PC-3 (cell line): ENCODE data around the gene PRKAR2A. TPM values are rescaled to one million over a fixed set of nuclear protein-coding genes. Genes with fewer than 3 reads are reported as not detected.
"Not testable (repeated sequence)": the region's sequence is repeated elsewhere in the genome, so short reads cannot be mapped to it uniquely, and the experiment has no call there.

ENCODE experiments used
- ATAC-seq: fragments of 200-7000 bp; cut with Tn5 transposase; 2 replicates; pipeline ENCODE4 v1.9.1; 2020; ENCODE audit warnings: mild to moderate bottlenecking, moderate library complexity
- BruUV-seq: library from RNA; stranded (reverse); fragments of 400-500 nt; replicated peaks from 2 replicates; lab custom pipeline; 2021; lab: Mats Ljungman, UMichigan
- CTCF ChIA-PET: fragments of 300-600 bp; sonication (Branson Sonifier 250); formaldehyde crosslinking; loops from one replicate; lab custom pipeline; 2022; ENCODE audit warnings: antibody characterized with exemption; lab: Charles Lee
- POLR2A ChIA-PET: fragments of 300-600 bp; sonication (Branson Sonifier 250); formaldehyde crosslinking; loops from one replicate; lab custom pipeline; 2022; ENCODE audit warnings: antibody characterized with exemption; ENCODE audit not compliant: unreplicated experiment; lab: Charles Lee
- DNase-seq: peaks from one replicate; pipeline ENCODE4 v3.0.0-alpha.2; 2015
- H2AFZ ChIP-seq: fragments of 300-600 bp; sonication (generic); 2 replicates; pipeline ENCODE4 v1.6.0; 2016; ENCODE audit warnings: antibody characterized with exemption, low read length
- H3F3A ChIP-seq: fragments of 300-600 bp; sonication (generic); one replicate; pipeline ENCODE4 v1.6.0; 2017; ENCODE audit warnings: antibody characterized with exemption, low read length, control low read depth, mild to moderate bottlenecking; ENCODE audit not compliant: unreplicated experiment
- H3K27ac ChIP-seq: fragments of 300-600 bp; sonication (generic); 2 replicates; pipeline ENCODE4 v1.5.1; 2016; ENCODE audit warnings: mild to moderate bottlenecking, low read length
- H3K27me3 ChIP-seq: fragments of 300-600 bp; sonication (generic); 2 replicates; pipeline ENCODE4 v1.6.1; 2016; ENCODE audit warnings: low read length, mixed read lengths
- H3K36me3 ChIP-seq: fragments of 300-600 bp; sonication (generic); 2 replicates; pipeline ENCODE4 v1.6.1; 2016; ENCODE audit warnings: low read depth, mixed run types, low read length, mixed read lengths
- H3K4me1 ChIP-seq: fragments of 300-600 bp; sonication (generic); 2 replicates; pipeline ENCODE4 v1.5.1; 2016; ENCODE audit warnings: low read length; ENCODE audit not compliant: insufficient read depth
- H3K4me2 ChIP-seq: fragments of 300-600 bp; sonication (generic); 2 replicates; pipeline ENCODE4 v1.6.0; 2016; ENCODE audit warnings: low read length
- H3K4me3 ChIP-seq: fragments of 300-600 bp; sonication (generic); 2 replicates; pipeline ENCODE4 v1.5.1; 2016; ENCODE audit warnings: mild to moderate bottlenecking, low read length, mixed read lengths
- H3K79me2 ChIP-seq: fragments of 300-600 bp; sonication (generic); 2 replicates; pipeline ENCODE4 v1.6.1; 2017; ENCODE audit warnings: low read length, mixed read lengths
- H3K9ac ChIP-seq: fragments of 300-600 bp; sonication (generic); 2 replicates; pipeline ENCODE4 v1.6.0; 2016; ENCODE audit warnings: mild to moderate bottlenecking, low read length
- H3K9me2 ChIP-seq: fragments of 300-600 bp; sonication (generic); replicated peaks from 2 replicates; pipeline ENCODE4 v1.6.1; 2016; ENCODE audit warnings: mixed run types, low read length, mixed read lengths
- H3K9me3 ChIP-seq: fragments of 300-600 bp; sonication (generic); 2 replicates; pipeline ENCODE4 v1.6.1; 2016; ENCODE audit warnings: low read length, mixed read lengths
- H4K20me1 ChIP-seq: fragments of 300-600 bp; sonication (generic); 2 replicates; pipeline ENCODE4 v1.6.1; 2016; ENCODE audit warnings: low read length, mixed read lengths
- EZH2 ChIP-seq: fragments of 300-600 bp; sonication (generic); IDR thresholded peaks from one replicate; pipeline ENCODE4 v1.6.1; 2017; ENCODE audit warnings: antibody characterized with exemption, mild to moderate bottlenecking, low read length; ENCODE audit not compliant: unreplicated experiment
- EZH2phosphoT487 ChIP-seq: fragments of 300-600 bp; sonication (generic); IDR thresholded peaks from 2 replicates; pipeline ENCODE4 v1.6.1; 2018; ENCODE audit warnings: mild to moderate bottlenecking, antibody characterized with exemption, low read length, borderline replicate concordance
- intact Hi-C: fragments of 100-400 bp; cut with micrococcal nuclease; formaldehyde crosslinking; loops from 2 replicates; pipeline ENCODE4 v1.9.0; 2023
- total RNA-seq: library from RNA; depleted of rRNA; stranded (reverse); fragments of >200 nt; gene quantifications from 2 replicates; pipeline ENCODE4 v1.2.3, GENCODE V29; 2014
- TF ChIP-seq, protein P1 (sequence below): fragments of 300-600 bp; sonication (generic); conservative IDR thresholded peaks from 2 replicates; pipeline ENCODE4 v1.5.1; 2017; ENCODE audit warnings: antibody characterized with exemption, low read depth, mild to moderate bottlenecking, low read length

PRKAR2A gene
- total RNA-seq, 1 experiment from 2014 or later = 68.1 TPM

DNA sequence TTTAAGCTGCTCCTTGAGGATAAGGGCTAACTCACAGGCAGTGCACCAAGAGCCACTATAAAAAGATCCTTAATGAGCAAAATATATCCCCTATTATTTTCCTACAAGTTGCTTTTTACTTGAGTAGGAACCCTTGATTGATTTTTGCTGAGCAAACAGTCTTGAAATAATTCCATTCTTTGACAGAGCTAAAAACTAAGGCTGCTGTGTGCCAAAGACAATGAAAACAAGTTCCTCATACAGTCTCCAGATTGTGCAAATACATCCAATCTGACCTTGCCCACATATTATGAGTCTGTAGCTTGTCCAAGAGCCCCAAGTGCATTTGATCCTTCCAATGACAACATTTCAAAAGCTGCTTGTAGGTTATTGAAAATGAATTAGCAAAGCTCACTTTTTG lies 15.0 kb downstream of the PRKAR2A start:
- no peak for TF ChIP-seq EZH2
- TF ChIP-seq, protein P1, sequence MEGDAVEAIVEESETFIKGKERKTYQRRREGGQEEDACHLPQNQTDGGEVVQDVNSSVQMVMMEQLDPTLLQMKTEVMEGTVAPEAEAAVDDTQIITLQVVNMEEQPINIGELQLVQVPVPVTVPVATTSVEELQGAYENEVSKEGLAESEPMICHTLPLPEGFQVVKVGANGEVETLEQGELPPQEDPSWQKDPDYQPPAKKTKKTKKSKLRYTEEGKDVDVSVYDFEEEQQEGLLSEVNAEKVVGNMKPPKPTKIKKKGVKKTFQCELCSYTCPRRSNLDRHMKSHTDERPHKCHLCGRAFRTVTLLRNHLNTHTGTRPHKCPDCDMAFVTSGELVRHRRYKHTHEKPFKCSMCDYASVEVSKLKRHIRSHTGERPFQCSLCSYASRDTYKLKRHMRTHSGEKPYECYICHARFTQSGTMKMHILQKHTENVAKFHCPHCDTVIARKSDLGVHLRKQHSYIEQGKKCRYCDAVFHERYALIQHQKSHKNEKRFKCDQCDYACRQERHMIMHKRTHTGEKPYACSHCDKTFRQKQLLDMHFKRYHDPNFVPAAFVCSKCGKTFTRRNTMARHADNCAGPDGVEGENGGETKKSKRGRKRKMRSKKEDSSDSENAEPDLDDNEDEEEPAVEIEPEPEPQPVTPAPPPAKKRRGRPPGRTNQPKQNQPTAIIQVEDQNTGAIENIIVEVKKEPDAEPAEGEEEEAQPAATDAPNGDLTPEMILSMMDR = no peak
- TF ChIP-seq EZH2phosphoT487 = no peak
- Histone ChIP-seq H3K9me2 (no peaks in the 10 kb centered on the region), H3K4me1 (no peaks in the 10 kb centered on the region), H3K9ac (no peak overlapping the region), H3K36me3 (peaks cover 4% of the 10 kb centered on the region; the same call in 1 of the 2 replicates), H3K27ac (no peak overlapping the region), H3K79me2 (peaks cover 68% of the 10 kb centered on the region), H3F3A (no peaks in the 10 kb centered on the region), H3K27me3 (no peaks in the 10 kb centered on the region), H3K4me2 (no peak overlapping the region), H3K9me3 (no peaks in the 10 kb centered on the region), H3K4me3 (no peak overlapping the region), H2AFZ (no peak overlapping the region), H4K20me1 (no peaks in the 10 kb centered on the region)
- CTCF ChIA-PET = no interaction called here
- BruUV-seq = no TSS peak
- POLR2A ChIA-PET = interaction anchor here (0.6 kb wide), 1 partner anchor 116 kb away, joined by 3 read pairs; the partner anchor contains the start of gene IP6K2
- intact Hi-C loops = no loop called here
- no peak for ATAC-seq
- no peak for DNase-seq

DNA sequence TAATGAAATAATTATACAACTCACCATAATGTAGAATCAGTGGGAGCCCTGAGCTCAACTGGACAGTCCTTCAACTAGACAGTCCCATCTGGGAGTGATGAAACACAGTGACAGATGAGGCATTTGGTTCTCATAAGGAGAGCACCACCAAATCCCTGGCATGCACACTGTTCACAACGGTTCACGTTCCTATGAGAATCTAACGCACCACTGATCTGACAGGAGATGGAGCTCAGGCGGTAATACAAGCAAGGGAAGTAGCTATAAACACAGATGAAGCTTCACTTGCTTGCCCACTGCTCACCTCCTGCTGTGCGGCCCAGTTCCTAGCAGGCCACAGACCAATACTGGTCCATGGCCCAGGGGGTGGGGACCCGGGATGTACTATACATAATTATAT lies 17.0 kb downstream of the PRKAR2A start:
- Histone ChIP-seq H3K9ac (no peak overlapping the region), H3K27ac (no peak overlapping the region), H3K9me2 (no peaks in the 10 kb centered on the region), H2AFZ (no peak overlapping the region), H3K27me3 (no peaks in the 10 kb centered on the region), H3F3A (no peaks in the 10 kb centered on the region), H3K36me3 (peaks cover 1% of the 10 kb centered on the region; the same call in 1 of the 2 replicates), H3K4me2 (no peak overlapping the region), H3K4me3 (no peak overlapping the region), H3K9me3 (no peaks in the 10 kb centered on the region), H4K20me1 (no peaks in the 10 kb centered on the region), H3K4me1 (no peaks in the 10 kb centered on the region), H3K79me2 (peaks cover 71% of the 10 kb centered on the region)
- ATAC-seq = no peak
- no peak for DNase-seq
- CTCF ChIA-PET = no interaction called here
- intact Hi-C loops = no loop called here
- BruUV-seq = no TSS peak
- POLR2A ChIA-PET = no interaction called here
- TF ChIP-seq EZH2 (no peak), EZH2phosphoT487 (no peak)
- TF ChIP-seq, protein P1 = no peak

DNA sequence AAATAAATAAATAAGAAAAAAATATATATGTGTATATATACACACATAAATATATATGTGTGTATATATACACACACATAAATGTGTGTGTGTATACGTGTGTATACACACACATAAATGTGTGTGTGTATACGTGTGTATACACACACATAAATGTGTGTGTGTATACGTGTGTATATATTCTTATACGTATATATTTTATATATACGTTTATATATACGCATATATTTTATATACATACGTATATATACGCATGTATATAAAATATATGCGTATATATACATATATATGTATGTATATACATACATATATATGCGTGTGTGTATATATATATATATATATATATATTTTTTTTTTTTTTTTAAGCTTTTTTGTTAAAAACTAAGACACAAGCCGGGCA lies 18.1 kb downstream of the PRKAR2A start:
- H3K4me1 ChIP-seq, BruUV-seq, H3K9me2 ChIP-seq, H3K4me3 ChIP-seq, CTCF ChIA-PET, DNase-seq, H3K9me3 ChIP-seq, POLR2A ChIA-PET, H3K9ac ChIP-seq, H3K27ac ChIP-seq, H3K36me3 ChIP-seq, H3K4me2 ChIP-seq, H3F3A ChIP-seq, H2AFZ ChIP-seq, H3K27me3 ChIP-seq, ATAC-seq, intact Hi-C loops, H4K20me1 ChIP-seq: not testable (repeated sequence)
- H3K79me2 ChIP-seq = peaks cover 68% of the 10 kb centered on the region

DNA sequence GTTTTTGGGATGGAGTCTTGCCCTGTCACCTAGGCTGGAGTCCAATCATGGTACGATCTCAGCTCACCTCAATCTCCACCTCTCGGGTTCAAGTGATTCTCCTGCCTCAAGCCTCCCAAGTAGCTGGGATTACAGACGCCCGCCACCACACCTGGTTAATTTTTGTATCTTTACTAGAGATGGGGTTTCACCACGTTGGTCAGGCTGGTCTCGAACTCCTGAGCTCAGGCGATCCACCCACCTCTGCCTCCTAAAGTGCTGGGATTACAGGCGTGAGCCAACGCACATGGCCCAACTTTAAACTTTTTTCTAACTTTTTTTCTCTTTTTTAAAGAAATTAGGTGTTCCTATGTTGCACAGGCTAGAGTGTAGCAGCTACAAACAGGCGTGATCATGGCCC lies 19.8 kb downstream of the PRKAR2A start:
- H4K20me1 ChIP-seq, H2AFZ ChIP-seq, H3K4me1 ChIP-seq, H3F3A ChIP-seq, H3K9me3 ChIP-seq, ATAC-seq, H3K4me2 ChIP-seq, BruUV-seq, H3K36me3 ChIP-seq, H3K9me2 ChIP-seq, CTCF ChIA-PET, H3K4me3 ChIP-seq, POLR2A ChIA-PET, H3K9ac ChIP-seq, H3K27me3 ChIP-seq, H3K27ac ChIP-seq, DNase-seq: not testable (repeated sequence)
- H3K79me2 ChIP-seq = peaks cover 74% of the 10 kb centered on the region
- intact Hi-C loops = loop anchor here (1.0 kb wide), 1 partner anchor 10 kb away; no protein-coding TSS in a partner anchor
